ENCODE measurements around the gene YIF1A. TPM values are rescaled to one million over a fixed set of nuclear protein-coding genes. Genes with fewer than 3 reads are reported as not detected.

YIF1A gene
- total and polyA plus RNA-seq, 8 donors, result 39.7 to 112 (median 56.6) TPM

DNA sequence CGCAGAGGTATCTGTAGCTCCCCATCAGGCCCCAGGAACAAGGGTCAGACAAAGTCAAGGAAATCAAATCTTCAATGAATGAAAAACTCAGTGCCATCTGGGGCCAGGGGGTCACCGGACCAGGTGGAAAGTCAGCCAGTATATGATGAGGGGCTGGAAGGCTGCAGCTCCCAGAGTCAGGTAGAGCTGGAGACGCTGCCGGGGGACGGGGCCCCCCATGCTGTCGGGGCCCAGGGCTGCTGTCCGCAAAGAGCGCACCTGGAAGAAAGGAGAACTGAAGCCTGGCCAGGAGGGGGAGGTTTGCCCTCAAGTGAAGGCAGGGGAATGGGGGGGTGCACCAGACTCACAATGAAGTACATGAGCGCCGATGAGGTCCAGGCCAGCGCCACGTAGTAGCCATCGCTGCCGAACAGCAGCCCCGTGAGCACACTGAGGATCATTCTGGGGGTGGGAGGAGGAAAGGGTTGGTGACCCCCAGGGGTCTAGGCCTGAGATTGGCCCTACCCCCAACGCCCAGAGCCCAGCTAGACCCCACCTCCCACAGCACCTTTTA is 4.3 kb downstream of the YIF1A start:
- intact Hi-C loops (cut with DNase I), result loop anchor here in 1 of 3 donors (10.0 kb wide), 1 partner anchor 60 kb away; no protein-coding TSS in a partner anchor

DNA sequence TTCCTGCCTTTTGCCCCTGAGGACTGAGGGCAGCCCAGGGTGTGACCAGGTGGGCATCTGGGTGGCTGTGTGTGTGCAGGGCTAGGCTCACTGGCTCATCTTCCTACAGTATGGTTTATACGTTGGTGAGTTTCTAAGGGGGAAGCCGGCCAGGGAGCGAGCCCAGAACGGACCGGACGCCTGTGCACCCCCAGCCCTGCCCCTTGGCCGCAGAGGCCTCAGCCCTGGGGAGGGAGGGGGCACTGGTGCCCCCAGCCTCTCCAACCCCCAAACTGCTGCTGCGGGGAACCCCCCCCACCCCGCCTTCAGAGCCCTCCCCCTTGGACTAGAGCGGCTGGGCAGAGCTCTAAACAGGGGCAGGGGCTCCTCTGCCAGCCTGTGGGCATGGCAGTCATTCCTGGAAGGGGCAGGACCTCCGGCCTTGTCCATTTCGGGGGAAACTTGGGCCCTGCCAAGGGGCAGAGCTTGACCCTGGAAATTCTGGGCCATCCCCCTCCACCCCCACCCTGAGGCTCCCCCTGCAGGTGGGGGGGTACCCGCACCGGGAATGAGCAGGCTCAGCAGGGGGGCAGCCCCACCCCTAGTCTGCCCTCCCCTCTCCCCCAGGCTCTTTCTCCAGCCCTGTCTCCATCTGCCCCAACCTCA is 5.4 kb downstream of the YIF1A start:
- 79 to 83% methylated on average over 14 of the region's 14 CpGs for WGBS, 2 donors
- no peak overlapping the region for H3K4me3 ChIP-seq
- DNase-seq (peak in 4 of 6 donors; percentile 21 to 78 (median 42)), FAIRE-seq (no peak), ATAC-seq (no peak)
- TF ChIP-seq CTCF (IDR thresholded peaks at IDR 0.05), result no peak
- H3K9me3 ChIP-seq, result no peaks in the 10 kb centered on the region
- no peaks in the 10 kb centered on the region for H3K27me3 ChIP-seq
- H3K27ac ChIP-seq, result no peak overlapping the region
- intact Hi-C loops (cut with DNase I), result loop anchor here in 1 of 3 donors (10.0 kb wide), 1 partner anchor 59 kb away; no protein-coding TSS in a partner anchor
- H3K36me3 ChIP-seq, result no peaks in the 10 kb centered on the region
- H3K4me1 ChIP-seq, result peaks cover 0 to 10% (median 6%) of the 10 kb centered on the region in 3 donors

More for the DNA sequence above, 4.3 kb downstream of the YIF1A start:
- FAIRE-seq, result no peak
- Histone ChIP-seq H3K4me1 (peaks cover 0 to 10% (median 6%) of the 10 kb centered on the region in 3 donors), H3K9me3 (no peaks in the 10 kb centered on the region), H3K4me3 (no peak overlapping the region), H3K27ac (no peak overlapping the region), H3K36me3 (no peaks in the 10 kb centered on the region), H3K27me3 (no peaks in the 10 kb centered on the region)
- no peak for ATAC-seq
- no peak for TF ChIP-seq CTCF (IDR thresholded peaks at IDR 0.05)
- DNase-seq, result peak in 2 of 6 donors; percentile 9 to 56
- WGBS, 2 donors, result 93 to 95% methylated on average over 16 of the region's 16 CpGs

DNA sequence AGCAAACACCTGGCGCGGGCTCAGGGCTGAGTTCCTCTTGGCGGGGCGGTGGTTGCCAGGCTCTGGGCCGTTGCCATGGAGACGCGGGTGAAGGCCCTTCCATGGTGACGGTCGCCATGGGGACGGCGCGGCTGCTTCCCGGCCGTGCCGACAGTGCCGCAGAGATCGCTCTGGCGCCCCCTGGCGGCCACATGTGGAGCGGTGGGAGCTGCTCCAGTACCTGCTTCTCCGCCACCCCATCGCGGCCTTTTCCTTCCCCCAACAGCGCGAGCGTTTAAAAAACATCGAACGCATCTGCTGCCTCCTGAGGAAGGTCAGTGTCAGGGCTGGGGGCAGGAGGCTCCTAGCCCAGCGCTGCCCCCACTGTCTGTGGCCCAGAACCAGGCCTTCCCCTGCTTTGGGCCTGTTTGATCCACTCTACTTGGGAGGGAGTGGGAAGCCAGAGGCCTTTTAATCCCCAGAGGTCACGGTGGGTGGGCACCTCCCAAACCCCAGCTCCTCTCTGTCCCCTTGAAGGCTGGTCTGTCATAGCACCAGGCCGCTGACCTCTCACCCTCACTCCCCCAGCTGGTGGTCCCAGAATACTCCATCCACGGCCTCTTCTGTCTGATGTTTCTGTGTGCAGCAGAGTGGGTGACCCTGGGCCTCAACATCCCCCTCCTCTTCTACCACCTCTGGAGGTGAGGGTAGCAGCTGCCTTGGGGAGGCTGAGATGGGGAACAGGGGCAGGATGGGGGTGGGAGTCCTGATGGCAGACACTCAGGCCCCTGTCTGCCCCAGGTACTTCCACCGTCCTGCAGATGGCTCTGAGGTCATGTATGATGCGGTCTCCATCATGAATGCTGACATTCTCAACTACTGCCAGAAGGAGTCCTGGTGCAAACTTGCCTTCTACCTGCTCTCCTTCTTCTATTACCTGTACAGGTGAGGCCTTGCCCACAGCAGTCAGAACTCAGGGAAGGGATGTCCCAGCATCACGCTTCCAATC is 6.2 kb downstream of the YIF1A start:
- Histone ChIP-seq H3K4me1 (peaks cover 0 to 6% (median under 1%) of the 10 kb centered on the region in 3 donors), H3K36me3 (no peaks in the 10 kb centered on the region), H3K27me3 (no peaks in the 10 kb centered on the region), H3K9me3 (no peaks in the 10 kb centered on the region), H3K27ac (no peak overlapping the region), H3K4me3 (no peak overlapping the region)
- peak; percentile 98 to 100 (median 99) for TF ChIP-seq CTCF (IDR thresholded peaks at IDR 0.05)
- FAIRE-seq (no peak), DNase-seq (peak; percentile 98 to 100 (median 100)), ATAC-seq (peak; percentile 85 to 94 (median 89))
- intact Hi-C loops (cut with DNase I), result loop anchor here in 1 of 3 donors (10.0 kb wide), 1 partner anchor 58 kb away; no protein-coding TSS in a partner anchor
- WGBS, 2 donors, result 13 to 18% methylated on average over 25 to 35 of the region's 35 CpGs

GRCh38 chr11:66281776-66282467 is 7.0 kb downstream of the YIF1A start:
- FAIRE-seq, result no peak
- intact Hi-C loops (cut with DNase I), result loop anchor here in 1 of 3 donors (10.0 kb wide), 1 partner anchor 57 kb away; no protein-coding TSS in a partner anchor

More at GRCh38 chr11:66281776-66282467, 7.0 kb downstream of the YIF1A start:
- Histone ChIP-seq H3K27me3 (no peaks in the 10 kb centered on the region), H3K4me3 (no peak overlapping the region), H3K36me3 (no peaks in the 10 kb centered on the region), H3K27ac (peak overlapping the region in 1 of 4 donors; percentile 16), H3K9me3 (no peaks in the 10 kb centered on the region), H3K4me1 (peaks cover 0 to 5% (median 0%) of the 10 kb centered on the region in 3 donors)
- DNase-seq (peak in 2 of 6 donors; percentile 14 to 38), ATAC-seq (no peak)
- WGBS, 2 donors, result 21 to 23% methylated on average over 19 to 20 of the region's 20 CpGs
- TF ChIP-seq CTCF (IDR thresholded peaks at IDR 0.05), result no peak

Measured in pancreas (tissue), 10 donors.